Activated CD8-positive, alpha-beta memory T cell treated with anti-CD3 and anti-CD28 coated beads for 36 hours (primary cell): Measurements from ENCODE around the gene PPARG. TPM values are rescaled to one million over a fixed set of nuclear protein-coding genes. Genes with fewer than 3 reads are reported as not detected.

ENCODE experiments used
- CTCF ChIA-PET: fragments of 350-600 bp; sonication (Branson Sonifier 250); formaldehyde crosslinking; loops from one replicate; lab custom pipeline; 2021; ENCODE audit warnings: antibody characterized with exemption; lab: Charles Lee
- POLR2A ChIA-PET: fragments of 350-600 bp; sonication (Branson Sonifier 250); formaldehyde crosslinking; loops from one replicate; lab custom pipeline; 2021; ENCODE audit warnings: antibody characterized with exemption; lab: Charles Lee
- total RNA-seq, 2 experiments: library from RNA; stranded (reverse); gene quantifications; one replicate each; pipeline ENCODE4 v1.2.3, GENCODE V29; 2021

PPARG gene
- total RNA-seq, 2 experiments from 2014 or later, result 0.53 to 0.80 TPM

DNA sequence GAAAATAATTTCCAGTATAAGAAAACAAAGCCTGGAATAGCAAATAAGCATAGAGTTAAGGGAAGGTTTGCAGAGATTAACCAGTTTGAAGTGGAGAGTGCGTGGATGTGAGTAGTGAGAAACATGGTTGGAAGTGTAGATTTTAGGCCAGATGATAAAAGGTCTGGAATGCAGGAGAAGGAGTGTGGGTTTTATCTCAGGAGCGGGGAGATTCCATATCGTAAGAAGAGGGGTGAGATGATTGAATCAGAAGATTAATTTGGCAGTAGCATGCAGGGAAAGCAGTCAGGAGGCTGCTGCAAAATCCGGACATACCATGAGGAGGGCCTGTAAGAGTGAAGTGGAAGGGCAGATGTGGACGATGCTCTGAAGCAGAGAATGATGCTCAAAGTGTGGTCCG lies 13.7 kb downstream of the PPARG start:
- POLR2A ChIA-PET, result no interaction called here

DNA sequence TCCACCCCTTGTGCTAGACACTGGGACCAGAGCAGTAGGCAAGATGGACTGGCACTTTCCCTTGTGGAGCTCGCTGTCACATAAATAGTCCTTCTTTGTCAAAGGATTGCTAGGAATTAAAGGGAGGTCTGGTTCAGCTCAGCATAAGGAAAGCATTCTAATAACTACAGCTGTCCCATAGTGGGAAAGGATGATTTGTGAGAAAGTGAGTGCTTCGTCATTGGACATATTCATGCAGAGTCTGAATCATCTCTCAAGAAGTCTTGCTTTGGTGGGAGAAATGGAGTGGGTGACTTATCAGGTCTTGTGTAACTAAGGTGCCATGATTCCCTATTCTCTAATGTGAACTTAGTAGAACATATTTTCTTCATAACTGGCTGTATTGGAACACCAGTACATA lies 14.7 kb downstream of the PPARG start:
- CTCF ChIA-PET, result no interaction called here
- POLR2A ChIA-PET, result no interaction called here

More for the DNA sequence above, 13.7 kb downstream of the PPARG start:
- CTCF ChIA-PET, result no interaction called here

DNA sequence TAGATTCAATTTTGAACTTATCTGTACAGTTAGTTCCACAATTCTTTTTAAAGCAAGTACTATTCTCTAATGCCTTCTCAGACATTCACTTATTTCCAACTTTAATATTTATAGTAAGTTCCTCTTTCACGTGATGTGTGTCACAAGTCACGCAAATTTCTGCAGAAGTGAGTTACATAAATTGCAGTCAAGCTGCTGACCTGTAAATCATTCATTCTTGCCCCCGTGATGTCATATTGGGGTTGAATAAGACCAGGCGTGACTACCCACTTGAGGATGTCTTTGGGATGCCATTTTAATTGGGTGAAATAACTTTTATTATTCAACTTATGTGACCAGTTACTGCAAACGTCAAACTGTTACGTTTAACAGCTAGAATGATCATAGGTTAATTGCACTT lies 15.1 kb downstream of the PPARG start:
- POLR2A ChIA-PET, result no interaction called here
- CTCF ChIA-PET, result no interaction called here

DNA sequence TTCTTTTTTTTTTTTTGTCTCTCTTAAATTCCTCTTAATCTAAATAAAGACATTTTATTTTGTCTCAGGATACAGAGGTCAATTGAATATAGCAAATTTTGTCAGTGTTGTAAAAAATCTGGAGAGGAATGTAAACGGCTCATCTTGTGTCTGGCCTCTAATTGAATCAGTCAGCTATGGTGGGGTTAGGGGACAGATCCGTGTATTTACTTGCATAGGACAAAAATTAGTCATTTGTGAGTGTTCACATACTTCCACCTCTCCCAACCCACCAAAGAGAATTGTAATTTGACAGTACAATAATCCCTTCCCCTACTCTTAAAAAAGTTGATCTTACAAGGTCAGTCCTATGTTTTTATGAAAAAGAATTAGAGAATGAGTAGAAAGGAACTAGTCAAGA lies 18.3 kb downstream of the PPARG start:
- ChIA-PET CTCF (no interaction called here), POLR2A (no interaction called here)

DNA sequence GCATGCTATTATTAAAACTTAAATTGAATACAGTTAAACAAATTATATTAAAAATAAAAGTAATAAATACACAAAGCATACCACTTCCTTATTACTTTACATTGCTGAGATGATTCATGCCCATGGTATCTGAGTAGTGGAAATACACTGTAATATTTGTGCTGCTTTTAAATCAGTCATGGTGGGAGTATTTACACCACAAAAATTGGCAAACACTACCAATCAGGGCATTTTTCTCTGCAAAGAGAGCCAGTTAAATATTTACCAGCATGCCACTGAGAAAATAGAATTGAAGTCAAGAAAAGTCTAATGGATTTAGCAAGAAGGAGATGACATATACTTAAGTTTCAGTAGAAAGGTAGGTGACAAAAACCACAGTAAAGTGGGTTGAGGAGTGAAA lies 19.6 kb downstream of the PPARG start:
- POLR2A ChIA-PET, result no interaction called here
- CTCF ChIA-PET, result no interaction called here

DNA sequence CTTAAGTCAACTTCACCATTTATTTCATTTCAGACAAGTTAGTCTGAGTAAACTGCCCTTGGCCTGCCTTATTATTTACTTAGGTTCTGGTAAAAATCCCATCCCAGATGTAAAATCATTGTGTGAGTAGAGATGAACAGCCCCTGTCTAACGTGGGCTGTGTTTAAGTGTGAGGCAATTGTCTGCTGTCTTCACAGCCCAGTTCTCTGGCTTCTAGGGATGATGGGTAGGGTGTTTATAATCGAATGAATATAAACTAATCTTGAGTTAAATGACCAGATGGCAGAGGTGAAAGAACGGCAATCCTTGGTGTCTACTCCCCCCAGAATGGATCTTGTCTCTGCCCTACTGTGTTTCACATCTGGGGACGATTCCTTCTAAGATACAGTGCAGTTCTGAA lies 20.8 kb downstream of the PPARG start:
- CTCF ChIA-PET, result no interaction called here

DNA sequence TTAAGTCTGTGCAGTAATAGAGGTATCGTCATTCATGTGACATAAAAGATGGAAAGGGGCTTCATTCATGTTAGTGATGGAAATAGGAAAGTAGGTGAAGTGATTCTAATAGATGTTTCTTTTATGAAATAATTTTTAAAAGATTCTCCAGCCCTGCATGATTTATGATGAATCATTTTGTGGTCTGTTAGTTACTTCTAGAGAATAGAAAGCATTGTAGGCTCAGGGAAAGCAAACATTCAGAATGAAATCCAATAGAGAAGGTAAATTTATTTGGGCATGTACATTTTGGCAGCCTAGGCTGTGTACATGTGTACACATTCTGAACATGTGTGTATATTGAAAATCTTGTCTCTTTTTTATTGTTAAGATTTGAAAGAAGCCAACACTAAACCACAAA lies 23.1 kb downstream of the PPARG start:
- CTCF ChIA-PET, result no interaction called here
- POLR2A ChIA-PET, result no interaction called here

More for the DNA sequence above, 20.8 kb downstream of the PPARG start:
- POLR2A ChIA-PET, result no interaction called here

DNA sequence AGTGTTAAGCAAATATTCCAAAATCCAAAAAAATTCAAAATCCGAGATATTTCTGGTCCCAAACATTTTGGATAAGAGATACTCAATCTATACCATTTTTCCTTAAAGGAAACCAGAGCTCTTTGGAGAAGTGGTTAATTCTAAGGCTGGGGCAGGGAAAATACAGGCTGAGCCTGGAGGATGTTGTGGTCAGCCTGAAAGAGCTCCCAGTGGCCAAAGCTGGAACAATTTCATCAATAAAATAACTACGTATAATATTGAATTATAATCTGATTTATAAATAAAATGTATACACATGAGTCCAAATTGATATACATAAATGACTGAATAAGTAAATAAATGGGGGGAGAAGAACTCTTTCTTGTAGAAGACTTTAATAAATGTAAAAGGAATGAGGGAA lies 24.6 kb downstream of the PPARG start:
- POLR2A ChIA-PET, result no interaction called here
- CTCF ChIA-PET, result no interaction called here

DNA sequence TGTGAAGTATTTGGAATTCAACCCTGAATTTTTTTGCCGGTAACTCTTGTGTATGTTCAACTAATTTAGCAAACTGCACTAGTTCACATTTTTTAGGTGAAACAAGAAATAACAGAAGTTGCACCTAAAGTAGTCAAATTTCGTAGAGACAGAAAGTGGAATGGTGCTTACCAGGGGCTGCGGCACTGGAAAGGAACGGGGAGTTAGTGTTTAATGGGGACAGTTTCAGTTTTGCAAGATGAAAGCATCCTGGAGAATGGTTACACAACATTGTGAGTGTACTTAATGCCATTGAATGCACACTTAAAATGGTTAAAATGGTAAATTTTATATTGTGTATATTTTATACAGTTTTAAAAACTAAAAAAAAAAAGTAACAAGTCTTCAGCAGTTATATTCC lies 27.4 kb downstream of the PPARG start:
- ChIA-PET CTCF (no interaction called here), POLR2A (no interaction called here)

DNA sequence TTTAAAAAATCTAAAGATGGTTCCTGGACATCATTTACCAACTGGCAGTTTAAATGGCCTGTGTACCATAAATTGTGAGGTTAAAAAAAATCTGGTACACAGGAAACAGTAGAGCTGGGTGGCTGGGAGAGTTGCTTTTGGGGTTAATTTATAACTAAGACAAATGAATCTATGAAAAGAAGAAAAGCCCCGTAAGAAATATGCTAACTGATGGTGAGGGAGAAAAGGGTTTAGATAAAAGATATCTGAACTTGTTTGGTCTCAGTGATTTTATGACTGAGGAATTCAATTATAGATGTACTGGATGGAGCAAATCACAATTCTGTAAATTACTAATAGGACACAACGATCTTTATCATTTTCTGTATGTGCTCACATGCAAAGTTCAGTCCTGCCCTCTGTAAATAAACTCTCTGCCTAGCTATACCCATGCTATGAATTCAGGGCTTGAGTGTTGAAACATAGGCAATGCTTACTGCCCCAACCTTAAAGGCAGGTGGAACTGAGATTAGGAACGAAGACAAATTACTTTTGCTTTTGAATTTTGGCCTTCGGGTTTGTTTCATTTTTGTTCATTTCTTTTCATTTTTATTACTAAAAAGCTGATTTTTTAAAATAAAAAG lies 28.0 kb downstream of the PPARG start:
- CTCF ChIA-PET, result no interaction called here
- POLR2A ChIA-PET, result no interaction called here

DNA sequence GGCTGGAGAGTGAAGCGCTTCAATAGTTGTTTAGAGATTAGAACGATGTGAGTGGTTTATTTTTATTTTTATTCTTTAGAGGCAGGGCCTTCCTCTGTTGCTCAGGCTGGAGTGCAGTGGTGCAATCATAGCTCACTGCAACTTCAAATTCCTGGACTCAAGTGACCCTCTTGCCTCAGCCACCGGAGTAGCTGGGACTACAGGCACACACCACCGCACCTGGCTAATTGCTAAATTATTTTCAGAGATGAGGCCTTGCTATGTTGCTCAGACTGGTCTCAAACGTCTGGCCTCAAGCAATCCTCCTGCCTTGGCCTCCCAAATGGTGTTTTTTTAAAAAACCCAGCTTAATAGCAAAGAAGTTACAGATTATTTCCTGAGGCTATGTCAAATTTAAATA lies 29.0 kb downstream of the PPARG start:
- CTCF ChIA-PET, result interaction anchor here (0.6 to 0.8 kb wide), 2 partner anchors 18 to 79 kb away, joined by 3 to 4 read pairs; no protein-coding TSS in a partner anchor
- POLR2A ChIA-PET, result no interaction called here

DNA sequence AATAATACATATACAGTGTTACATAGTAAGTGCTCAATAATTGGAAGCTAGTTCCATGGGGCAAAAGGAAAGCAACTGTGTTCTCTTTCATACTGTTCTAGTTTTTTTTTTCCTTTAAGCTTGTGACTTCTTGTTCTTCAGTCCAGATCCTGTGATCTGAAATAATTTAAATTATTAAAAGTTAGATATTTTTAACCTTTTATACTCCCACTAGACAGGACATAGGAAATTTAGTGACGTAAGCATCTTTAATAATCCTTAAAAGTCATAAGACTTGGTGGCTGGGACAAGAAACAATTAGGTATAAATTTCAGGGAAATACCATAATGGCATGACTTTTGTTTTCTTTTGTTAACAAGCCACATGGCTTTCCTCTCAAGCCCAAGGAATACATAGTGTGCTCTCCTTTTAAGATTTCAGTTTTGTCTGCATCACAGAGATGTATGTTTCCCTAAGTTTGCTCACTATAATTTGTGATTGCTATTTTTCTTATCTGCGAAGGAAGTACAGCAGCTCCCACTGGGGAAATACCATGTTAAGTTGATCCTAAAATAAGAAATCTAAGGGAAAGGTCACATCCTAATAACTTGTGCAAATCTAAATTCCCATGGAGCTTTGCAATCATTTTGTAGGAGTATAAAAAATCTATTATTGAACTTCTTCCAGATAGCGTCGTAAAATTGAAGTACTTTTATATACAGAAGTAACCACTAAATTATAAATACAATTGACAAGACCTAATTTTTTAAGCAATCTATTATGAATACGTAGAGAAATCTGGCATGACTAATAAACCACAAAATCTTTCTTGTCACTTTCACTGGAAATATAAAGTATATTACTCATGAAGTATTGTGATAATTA lies 30.1 kb downstream of the PPARG start:
- CTCF ChIA-PET, result interaction anchor here (0.6 to 0.8 kb wide), 2 partner anchors 19 to 80 kb away, joined by 3 to 4 read pairs; no protein-coding TSS in a partner anchor

DNA sequence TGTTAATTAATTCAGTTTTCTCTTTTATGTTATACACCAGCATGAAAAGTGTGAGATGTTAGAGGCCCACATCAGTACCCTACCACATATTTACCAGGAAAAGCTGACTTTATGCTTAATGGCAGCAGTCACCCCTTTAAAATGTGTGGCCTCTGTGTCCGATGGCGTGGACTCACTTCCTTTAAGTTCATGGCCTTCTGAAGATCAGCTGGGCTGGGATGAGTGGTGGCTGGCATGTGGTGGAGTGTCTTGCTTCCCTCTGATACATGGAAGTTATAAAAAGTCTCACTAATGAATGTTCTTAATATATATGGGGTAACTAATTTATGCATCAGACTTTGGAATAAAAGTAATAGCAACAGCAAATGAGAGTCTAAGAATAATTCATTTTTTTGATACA lies 32.1 kb downstream of the PPARG start:
- POLR2A ChIA-PET, result no interaction called here
- CTCF ChIA-PET, result no interaction called here

More for the DNA sequence above, 30.1 kb downstream of the PPARG start:
- POLR2A ChIA-PET, result no interaction called here

DNA sequence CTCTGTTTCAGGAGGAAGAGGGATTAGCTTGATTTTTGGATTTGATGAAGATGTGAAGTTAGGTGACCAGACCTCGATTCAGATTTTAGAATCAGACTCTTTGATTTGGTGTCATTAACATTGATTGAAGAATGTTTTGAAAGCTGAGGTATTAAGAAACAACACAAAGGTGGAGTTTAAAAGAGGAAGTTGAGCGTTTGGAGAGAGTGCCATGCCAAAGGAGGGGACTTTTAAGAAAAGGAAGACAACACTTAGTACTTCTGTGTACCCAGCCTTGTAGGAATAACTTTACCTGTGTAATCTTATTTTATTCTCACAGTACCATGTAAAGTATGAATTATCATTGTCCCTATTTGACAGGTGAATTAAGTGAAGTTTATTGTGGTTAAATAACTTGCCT lies 34.4 kb downstream of the PPARG start:
- POLR2A ChIA-PET, result no interaction called here

DNA sequence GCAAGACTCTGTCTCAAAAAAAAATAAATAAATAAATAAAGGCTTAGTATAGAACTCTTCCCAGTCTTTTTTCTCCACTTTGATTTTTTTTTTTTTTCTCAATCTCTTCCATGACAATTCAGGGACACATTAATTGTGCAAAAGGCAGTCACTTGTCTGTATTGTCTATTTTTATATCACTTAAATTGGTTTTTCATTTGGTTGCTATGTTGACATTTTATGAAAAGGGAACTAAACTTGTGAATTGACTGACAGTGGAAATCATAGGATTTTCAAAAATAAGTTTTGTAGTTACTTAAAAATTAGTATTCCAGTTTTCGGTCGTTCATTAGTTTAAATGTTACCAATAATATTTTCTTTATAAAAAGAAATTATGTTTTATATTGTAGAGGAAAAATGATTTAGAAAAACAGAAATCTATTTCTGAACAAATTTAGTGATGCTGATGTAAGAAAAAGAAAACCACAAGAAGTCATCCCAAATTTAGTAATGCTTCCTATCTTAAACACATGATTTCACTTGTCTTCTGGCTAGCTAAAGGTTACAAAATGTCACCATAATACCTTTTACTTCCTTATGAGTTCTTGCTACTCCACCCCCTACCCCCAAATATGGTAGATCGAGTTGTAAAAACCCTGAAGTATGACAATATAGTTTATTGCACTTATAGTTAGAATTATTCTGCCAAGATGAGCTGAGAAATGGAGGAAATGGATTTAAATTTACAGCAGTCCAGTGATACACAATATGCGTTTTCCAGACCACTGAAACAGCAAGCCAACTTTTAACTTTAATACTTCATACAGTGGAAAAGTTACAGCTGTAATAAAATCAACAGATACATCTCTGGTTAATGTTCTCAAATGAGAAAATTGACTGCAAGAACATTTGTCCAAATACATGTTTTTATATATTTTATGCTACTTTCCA lies 37.0 kb downstream of the PPARG start:
- CTCF ChIA-PET, result no interaction called here
- POLR2A ChIA-PET, result interaction anchor here (0.7 kb wide), 1 partner anchor 18 kb away, joined by 4 read pairs; no protein-coding TSS in a partner anchor

More for the DNA sequence above, 34.4 kb downstream of the PPARG start:
- CTCF ChIA-PET, result no interaction called here

DNA sequence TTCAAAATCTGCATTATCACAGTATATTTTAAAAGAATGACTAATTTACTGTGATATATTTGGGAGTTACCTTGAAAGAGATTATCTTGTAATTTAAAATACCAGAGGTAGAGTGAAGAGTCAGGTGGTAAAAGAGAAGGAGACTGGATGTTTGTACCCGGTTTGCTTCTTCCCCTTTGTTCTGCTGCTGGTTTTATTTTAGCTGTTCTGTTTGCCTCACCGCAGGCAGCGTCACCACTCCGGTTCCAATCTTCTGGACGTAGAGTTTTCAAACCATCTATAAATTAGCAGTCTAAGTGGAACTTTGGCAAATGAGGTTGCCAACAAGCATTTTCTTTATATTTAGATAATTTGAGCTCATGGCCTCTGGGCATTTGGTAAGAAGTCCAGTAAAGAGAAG lies 38.2 kb downstream of the PPARG start:
- CTCF ChIA-PET, result no interaction called here
- POLR2A ChIA-PET, result no interaction called here

DNA sequence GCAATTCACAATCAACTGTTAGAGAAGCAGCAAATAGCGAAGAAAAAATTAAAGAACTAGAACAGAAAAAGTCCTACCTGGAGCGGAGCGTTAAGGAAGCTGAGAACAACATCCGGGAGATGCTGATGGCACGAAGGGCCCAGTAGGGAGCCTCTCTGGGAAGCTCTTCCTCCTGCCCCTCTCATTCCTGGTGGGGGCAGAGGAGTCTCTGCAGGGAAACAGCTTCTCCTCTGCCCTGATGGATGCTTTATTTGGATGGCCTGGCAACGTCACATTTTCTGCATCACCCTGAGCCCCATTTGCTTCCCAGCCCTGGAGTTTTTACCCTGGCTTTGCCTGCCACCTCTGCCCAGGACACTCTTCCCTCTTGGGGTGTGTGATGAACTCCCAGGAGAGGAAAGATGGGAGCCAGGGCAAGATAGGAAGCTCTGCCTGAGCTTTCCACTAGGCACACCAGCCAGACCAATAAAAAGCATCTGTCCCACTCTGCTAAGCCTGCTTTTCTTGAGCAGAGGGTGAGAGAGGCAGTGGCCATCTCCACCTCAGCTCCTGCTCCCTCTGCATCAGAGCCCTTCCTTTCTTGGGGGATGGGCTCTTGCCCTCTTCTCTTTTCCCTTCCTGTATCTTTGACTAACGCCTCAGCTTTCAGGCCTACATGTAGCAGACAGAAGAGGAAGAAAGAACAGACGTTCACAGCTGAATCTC lies 39.4 kb downstream of the PPARG start:
- POLR2A ChIA-PET, result no interaction called here
- CTCF ChIA-PET, result no interaction called here

DNA sequence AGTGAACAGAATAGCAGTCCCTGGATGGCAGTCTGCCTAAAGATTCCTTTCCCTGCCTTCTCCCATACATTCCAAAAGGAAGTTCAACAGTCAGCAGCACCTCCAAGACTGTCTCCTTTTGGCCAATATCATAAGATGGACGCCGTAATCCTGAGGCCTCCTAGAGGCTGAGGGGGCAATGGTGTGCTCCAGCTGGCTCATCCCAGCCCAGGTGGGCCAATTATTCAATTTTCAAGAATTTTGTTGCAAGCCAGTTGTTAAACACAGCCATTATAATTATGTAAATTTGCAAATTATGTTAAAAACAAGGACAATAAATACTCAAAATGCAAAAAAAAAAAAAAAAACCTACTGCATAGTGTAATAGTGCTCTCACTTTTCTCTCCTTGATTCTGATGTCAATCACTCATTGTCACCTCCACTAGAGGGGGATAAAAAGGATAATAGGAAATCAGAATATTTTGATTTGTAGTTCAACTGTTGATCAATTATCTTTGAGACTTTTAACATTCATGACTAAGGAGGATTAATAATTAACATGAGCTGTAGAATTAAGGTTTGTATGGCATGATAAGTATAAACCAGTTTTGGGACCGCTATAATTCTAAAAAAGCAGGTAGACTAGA lies 40.1 kb downstream of the PPARG start:
- POLR2A ChIA-PET, result no interaction called here
- CTCF ChIA-PET, result no interaction called here

DNA sequence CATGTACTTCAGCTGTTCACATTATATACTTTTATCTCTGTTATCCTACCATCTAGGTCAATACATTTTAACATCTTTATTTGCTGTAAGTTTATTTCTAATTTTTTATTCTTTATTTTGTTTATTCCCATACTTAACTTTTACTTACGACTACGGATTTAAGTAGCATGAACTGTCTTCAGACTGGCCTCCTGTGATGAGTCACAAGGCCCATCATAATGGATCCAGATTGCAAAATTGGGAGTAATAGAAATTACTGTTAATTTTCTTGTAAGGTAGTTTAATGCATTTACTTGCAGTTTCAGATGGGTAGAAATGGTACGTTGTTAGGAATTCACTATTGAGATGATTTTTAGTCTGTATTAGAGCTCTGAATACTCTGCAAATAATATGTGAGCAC lies 45.9 kb downstream of the PPARG start:
- POLR2A ChIA-PET, result no interaction called here
- CTCF ChIA-PET, result no interaction called here
